Lower leg skin (tissue), 4 donors: ENCODE measurements around the gene FNDC3B. TPM values are rescaled to one million over a fixed set of nuclear protein-coding genes. Genes with fewer than 3 reads are reported as not detected.
A peak's percentile ranks its signal among the peaks of the same experiment; 100 is the strongest.

Experiments used
- DNase-seq, 2 donors: peaks; one replicate each; pipeline ENCODE4 v3.0.0-alpha.2; 2019; ENCODE audit warnings: low spot score in 2 of 2
- H3K4me3 ChIP-seq: fragments of 200-600 bp; sonication (generic); 2 replicates; pipeline ENCODE4 v1.5.1; 2017; ENCODE audit warnings: mild to moderate bottlenecking, low read depth; ENCODE audit not compliant: poor library complexity, severe bottlenecking
- POLR2A ChIP-seq, 2 donors: fragments of 450-650 bp; IDR thresholded peaks; one replicate each; pipeline ENCODE4 v1.6.1; 2016 to 2017; ENCODE audit warnings: antibody characterized with exemption in 2 of 2, mild to moderate bottlenecking in 1 of 2, moderate library complexity in 1 of 2
- WGBS, 2 donors: methylation state at CpG; one replicate each; pipeline ENCODE4 v1.1.5; 2018; 5-methylcytosine and 5-hydroxymethylcytosine counted together
- intact Hi-C: fragments of 100-400 bp; cut with DNase I; formaldehyde crosslinking; loops from one replicate; pipeline ENCODE4 v1.15.0; 2023; ENCODE audit warnings: low total_unique reads
- total RNA-seq, 4 donors: library from RNA; depleted of rRNA; stranded (reverse); fragments of >200 nt; gene quantifications; one replicate each; pipeline ENCODE4 v1.1.0, GENCODE V29; 2016
- TF ChIP-seq, protein P1 (sequence below), 3 donors: fragments of 450-650 bp; IDR thresholded peaks; one replicate each; pipeline ENCODE4 v1.5.1; 2016; ENCODE audit warnings: antibody characterized with exemption in 3 of 3, mild to moderate bottlenecking in 3 of 3, moderate library complexity in 2 of 3

The FNDC3B gene
- total RNA-seq, 4 donors from 2014 or later, result 22.9 to 39.3 (median 23.2) TPM

DNA sequence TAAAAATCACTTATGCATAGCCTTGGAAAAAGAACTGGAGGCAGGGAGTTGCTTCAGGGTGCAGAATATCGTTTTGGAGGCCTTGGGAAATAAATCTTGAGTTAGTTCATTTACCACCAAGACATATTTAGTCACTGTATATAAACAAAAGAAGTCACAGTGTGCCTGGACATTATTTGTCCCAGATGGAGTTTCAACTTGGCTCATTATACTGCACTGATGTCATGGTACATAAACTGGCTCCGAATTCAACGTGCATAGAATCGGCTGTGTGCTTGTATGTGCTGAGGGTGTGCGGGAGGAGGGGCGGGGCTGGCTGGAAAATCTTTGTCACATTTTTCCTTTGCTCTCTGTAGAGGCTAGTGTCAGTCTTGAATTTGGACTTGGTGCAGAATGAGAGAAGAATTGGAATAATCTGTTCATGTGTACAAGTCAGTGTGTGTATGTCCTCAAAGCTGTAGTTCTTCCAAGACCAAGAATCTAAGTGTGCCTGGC lies 86.6 kb downstream of the FNDC3B start:
- peak; percentile 83 to 94 for DNase-seq
- no peak for TF ChIP-seq POLR2A (IDR thresholded peaks at IDR 0.05)
- TF ChIP-seq, protein P1, sequence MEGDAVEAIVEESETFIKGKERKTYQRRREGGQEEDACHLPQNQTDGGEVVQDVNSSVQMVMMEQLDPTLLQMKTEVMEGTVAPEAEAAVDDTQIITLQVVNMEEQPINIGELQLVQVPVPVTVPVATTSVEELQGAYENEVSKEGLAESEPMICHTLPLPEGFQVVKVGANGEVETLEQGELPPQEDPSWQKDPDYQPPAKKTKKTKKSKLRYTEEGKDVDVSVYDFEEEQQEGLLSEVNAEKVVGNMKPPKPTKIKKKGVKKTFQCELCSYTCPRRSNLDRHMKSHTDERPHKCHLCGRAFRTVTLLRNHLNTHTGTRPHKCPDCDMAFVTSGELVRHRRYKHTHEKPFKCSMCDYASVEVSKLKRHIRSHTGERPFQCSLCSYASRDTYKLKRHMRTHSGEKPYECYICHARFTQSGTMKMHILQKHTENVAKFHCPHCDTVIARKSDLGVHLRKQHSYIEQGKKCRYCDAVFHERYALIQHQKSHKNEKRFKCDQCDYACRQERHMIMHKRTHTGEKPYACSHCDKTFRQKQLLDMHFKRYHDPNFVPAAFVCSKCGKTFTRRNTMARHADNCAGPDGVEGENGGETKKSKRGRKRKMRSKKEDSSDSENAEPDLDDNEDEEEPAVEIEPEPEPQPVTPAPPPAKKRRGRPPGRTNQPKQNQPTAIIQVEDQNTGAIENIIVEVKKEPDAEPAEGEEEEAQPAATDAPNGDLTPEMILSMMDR (IDR thresholded peaks at IDR 0.05), result no peak
- 11 to 19% methylated on average over 6 of the region's 6 CpGs for WGBS, 2 donors
- no peak overlapping the region for H3K4me3 ChIP-seq
- intact Hi-C loops, result no loop called here

DNA sequence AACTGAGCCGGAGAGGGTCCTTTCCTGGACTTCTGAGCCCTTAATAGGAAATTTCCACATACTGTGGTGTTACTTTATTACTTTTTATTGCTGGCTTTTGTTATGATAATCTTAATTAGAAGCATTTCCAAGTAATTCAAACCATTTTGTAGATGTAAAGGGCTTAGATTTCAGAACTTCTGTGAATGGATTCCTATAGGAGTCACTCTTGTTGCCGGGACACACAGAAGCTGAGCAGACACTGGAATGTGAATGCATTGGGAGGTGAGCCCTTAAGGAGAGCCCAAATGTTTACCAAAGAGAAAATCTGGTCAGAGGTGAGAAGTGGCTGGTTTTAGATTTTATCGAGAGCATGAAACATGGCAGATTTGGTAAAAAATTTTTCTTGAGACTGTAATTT lies 87.4 kb downstream of the FNDC3B start:
- no peak for DNase-seq
- no peak for TF ChIP-seq POLR2A (IDR thresholded peaks at IDR 0.05)
- TF ChIP-seq, protein P1 (IDR thresholded peaks at IDR 0.05), result no peak
- no peak overlapping the region for H3K4me3 ChIP-seq
- intact Hi-C loops, result no loop called here
- 59 to 68% methylated on average over 3 of the region's 3 CpGs for WGBS, 2 donors

DNA sequence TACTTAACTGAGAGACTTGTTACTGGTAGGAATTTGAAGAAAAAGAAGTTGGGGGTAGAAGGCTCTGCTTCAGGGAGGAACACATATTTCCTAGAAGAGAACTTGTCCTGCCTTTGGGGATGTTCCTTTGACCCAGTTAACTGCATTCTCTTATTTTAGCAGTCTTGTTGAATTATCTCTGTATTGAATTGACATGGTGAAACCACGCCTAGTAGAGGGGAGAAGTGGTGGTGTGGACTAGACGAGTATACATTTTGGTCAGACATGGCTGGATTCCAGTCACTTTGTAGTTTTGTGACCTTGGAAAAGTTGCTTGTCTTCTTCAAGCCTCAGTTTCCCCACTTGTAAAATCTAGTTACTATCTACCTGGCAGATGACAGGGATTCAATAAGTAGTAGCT lies 87.8 kb downstream of the FNDC3B start:
- H3K4me3 ChIP-seq, result no peak overlapping the region
- intact Hi-C loops, result no loop called here
- 67 to 72% methylated on average over 2 of the region's 2 CpGs for WGBS, 2 donors
- no peak for DNase-seq
- no peak for TF ChIP-seq POLR2A (IDR thresholded peaks at IDR 0.05)
- TF ChIP-seq, protein P1 (IDR thresholded peaks at IDR 0.05), result no peak

DNA sequence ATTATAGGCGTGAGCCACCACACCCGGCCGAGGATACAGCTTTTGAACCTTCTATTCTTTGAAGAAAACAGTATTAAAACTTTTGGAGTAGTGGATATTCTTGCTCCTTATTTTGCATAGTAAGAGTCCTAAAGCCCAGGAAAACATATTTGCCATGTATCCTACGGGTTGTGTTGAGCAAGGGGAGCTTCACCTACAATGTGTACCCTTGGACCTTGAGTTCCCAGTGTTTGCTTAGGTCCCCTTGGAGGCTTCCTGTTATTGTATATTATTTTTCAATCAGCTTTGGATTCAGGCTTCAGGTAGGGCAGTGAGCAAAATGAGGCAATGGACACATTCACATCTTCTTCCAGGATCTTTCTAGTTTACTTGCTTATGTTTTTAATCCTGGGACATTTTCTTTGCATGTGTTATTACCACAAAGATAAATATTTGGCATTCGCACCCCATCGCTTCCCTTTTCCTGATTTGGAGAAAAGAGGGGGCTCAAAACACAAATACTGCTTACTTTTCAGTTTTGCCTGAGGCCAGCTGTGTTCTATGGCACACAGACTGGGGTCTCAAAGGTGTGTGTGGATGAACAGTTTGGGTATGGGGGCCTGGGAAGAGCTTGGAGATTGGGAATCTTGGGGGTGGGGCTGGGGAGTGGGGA lies 88.7 kb downstream of the FNDC3B start:
- TF ChIP-seq, protein P1 (IDR thresholded peaks at IDR 0.05), result no peak
- no peak for TF ChIP-seq POLR2A (IDR thresholded peaks at IDR 0.05)
- intact Hi-C loops, result no loop called here
- no peak overlapping the region for H3K4me3 ChIP-seq
- WGBS, 2 donors, result 92 to 94% methylated on average over 6 of the region's 6 CpGs
- no peak for DNase-seq

DNA sequence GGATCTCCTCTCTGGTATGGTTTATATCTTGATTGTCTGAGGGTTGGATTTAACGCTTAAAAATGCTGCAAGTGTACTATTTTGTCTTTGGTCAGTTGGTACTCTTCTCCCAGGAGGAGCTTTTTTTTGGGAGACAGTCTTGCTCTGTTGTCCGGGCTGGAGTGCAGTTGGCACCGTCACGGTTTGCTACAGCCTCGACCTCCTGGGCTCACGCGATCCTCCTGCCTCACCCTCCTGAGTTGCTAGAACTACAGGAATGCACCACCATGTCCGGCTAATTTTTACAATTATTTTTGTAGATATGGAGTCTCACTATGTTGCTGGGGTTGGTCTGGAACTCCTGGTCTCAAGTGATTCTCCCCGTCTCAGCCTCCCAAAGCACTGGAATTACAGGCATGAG lies 89.5 kb downstream of the FNDC3B start:
- 95% methylated on average over 9 of the region's 9 CpGs for WGBS, 2 donors
- TF ChIP-seq, protein P1 (IDR thresholded peaks at IDR 0.05), result no peak
- no peak for TF ChIP-seq POLR2A (IDR thresholded peaks at IDR 0.05)
- H3K4me3 ChIP-seq, result no peak overlapping the region
- intact Hi-C loops, result no loop called here
- DNase-seq, result no peak

- TF ChIP-seq, protein P1 (IDR thresholded peaks at IDR 0.05), result no peak
- no peak for TF ChIP-seq POLR2A (IDR thresholded peaks at IDR 0.05)
- intact Hi-C loops, result no loop called here
- 7 to 8% methylated on average over 1 of the region's 1 CpG for WGBS, 2 donors
- DNase-seq, result no peak
- no peak overlapping the region for H3K4me3 ChIP-seq
These were observed 90.1 kb downstream of the FNDC3B start for GRCh38 chr3:172129498-172129849.
